Body of pancreas (tissue), 4 donors: ENCODE measurements around the gene CEP170B. TPM values are rescaled to one million over a fixed set of nuclear protein-coding genes. Genes with fewer than 3 reads are reported as not detected.
"Not testable (repeated sequence)": the region's sequence is repeated elsewhere in the genome, so short reads cannot be mapped to it uniquely, and the experiment has no call there.

Experiments
- ATAC-seq: fragments of 150-250 bp; one replicate; pipeline ENCODE4 v1.9.1; 2016
- DNase-seq, 4 donors: peaks; one replicate each; pipeline ENCODE4 v3.0.0-alpha.2; 2019
- H3K27ac ChIP-seq, 4 donors: fragments of 200-600 bp; sonication (generic); 1 replicate in 3 of 4; 2 replicates in 1 of 4; pipeline versions ENCODE4 v1.5.1 to v1.6.1; 2016 to 2019; ENCODE audit warnings: mild to moderate bottlenecking in 1 of 4, mixed read lengths in 1 of 4, moderate library complexity in 1 of 4
- H3K27me3 ChIP-seq, 2 donors: fragments of 200-600 bp; sonication (generic); one replicate each; pipeline ENCODE4 v1.6.0; 2016; ENCODE audit warnings: mild to moderate bottlenecking in 1 of 2
- H3K36me3 ChIP-seq, 2 donors: fragments of 200-600 bp; sonication (generic); replicated peaks in 1 of 2; 2 replicates each; pipeline ENCODE4 v1.5.1; 2016; ENCODE audit warnings: low read depth in 2 of 2; ENCODE audit not compliant: insufficient read depth in 1 of 2
- H3K4me1 ChIP-seq: fragments of 200-600 bp; sonication (generic); one replicate; pipeline ENCODE4 v1.6.0; 2016
- H3K4me3 ChIP-seq, 2 donors: fragments of 200-600 bp; sonication (generic); 1 replicate in 1 of 2; 2 replicates in 1 of 2; pipeline ENCODE4 v1.5.1; 2016 to 2019
- H3K9me3 ChIP-seq, 3 donors: fragments of 200-600 bp; sonication (generic); 1 replicate in 2 of 3; 2 replicates in 1 of 3; pipeline ENCODE4 v1.5.1; 2016
- POLR2A ChIP-seq, 3 donors: fragments of 450-650 bp; IDR thresholded peaks; one replicate each; pipeline ENCODE4 v1.6.1; 2016; ENCODE audit warnings: antibody characterized with exemption in 3 of 3, mild to moderate bottlenecking in 2 of 3
- WGBS, 2 donors: methylation state at CpG; one replicate each; pipeline ENCODE4 v1.1.5; 2017; 5-methylcytosine and 5-hydroxymethylcytosine counted together
- intact Hi-C: fragments of 100-400 bp; cut with DNase I; formaldehyde crosslinking; loops from one replicate; pipeline ENCODE4 v1.15.1; 2023
- total RNA-seq, 2 donors: library from RNA; depleted of rRNA; stranded (reverse); fragments of >200 nt; gene quantifications; one replicate each; pipeline ENCODE4 v1.1.0, GENCODE V29; 2016
- TF ChIP-seq, protein P1 (sequence below), 7 experiments: fragments of 450-650 bp in 4 of 7; fragments of 200-600 bp in 3 of 7; sonication (generic) in 3 of 7; IDR thresholded peaks; one replicate each; pipeline ENCODE4 v1.5.1; 2016 to 2019; ENCODE audit warnings: antibody characterized with exemption in 7 of 7

The CEP170B gene
- total RNA-seq, 2 donors from 2014 or later = 23.6 to 41.9 TPM

DNA sequence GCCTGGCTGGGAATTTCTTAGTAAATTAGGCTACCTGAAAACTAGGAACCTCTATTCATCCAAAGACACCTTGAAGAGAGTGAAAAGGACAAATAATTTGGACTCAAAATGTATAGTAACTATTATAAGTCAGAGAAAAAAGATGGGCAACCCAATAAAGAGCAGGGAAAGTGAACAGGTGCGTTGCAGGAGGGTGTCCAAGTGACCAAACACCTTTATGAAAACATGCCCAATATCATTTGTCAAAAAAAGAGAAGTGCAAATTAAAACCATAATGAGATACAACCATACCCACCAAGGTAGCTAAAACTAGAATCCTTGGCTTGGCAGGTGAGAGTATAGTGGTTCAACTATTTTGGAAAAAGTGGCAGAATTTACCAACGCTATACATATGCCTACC, 34.7 kb downstream of the CEP170B start:
- Histone ChIP-seq H3K4me3 (no peak overlapping the region), H3K9me3 (no peaks in the 10 kb centered on the region), H3K36me3 (no peaks in the 10 kb centered on the region), H3K27me3 (no peaks in the 10 kb centered on the region), H3K4me1 (peaks cover 25% of the 10 kb centered on the region), H3K27ac (no peak overlapping the region)
- ATAC-seq (no peak), DNase-seq (peak in 3 of 4 donors; percentile 32 to 83 (median 37))
- intact Hi-C loops = no loop called here
- TF ChIP-seq, protein P1, sequence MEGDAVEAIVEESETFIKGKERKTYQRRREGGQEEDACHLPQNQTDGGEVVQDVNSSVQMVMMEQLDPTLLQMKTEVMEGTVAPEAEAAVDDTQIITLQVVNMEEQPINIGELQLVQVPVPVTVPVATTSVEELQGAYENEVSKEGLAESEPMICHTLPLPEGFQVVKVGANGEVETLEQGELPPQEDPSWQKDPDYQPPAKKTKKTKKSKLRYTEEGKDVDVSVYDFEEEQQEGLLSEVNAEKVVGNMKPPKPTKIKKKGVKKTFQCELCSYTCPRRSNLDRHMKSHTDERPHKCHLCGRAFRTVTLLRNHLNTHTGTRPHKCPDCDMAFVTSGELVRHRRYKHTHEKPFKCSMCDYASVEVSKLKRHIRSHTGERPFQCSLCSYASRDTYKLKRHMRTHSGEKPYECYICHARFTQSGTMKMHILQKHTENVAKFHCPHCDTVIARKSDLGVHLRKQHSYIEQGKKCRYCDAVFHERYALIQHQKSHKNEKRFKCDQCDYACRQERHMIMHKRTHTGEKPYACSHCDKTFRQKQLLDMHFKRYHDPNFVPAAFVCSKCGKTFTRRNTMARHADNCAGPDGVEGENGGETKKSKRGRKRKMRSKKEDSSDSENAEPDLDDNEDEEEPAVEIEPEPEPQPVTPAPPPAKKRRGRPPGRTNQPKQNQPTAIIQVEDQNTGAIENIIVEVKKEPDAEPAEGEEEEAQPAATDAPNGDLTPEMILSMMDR (IDR thresholded peaks at IDR 0.05) = no peak
- TF ChIP-seq POLR2A (IDR thresholded peaks at IDR 0.05) = no peak
- 22 to 23% methylated on average over 2 of the region's 2 CpGs for WGBS, 2 donors

DNA sequence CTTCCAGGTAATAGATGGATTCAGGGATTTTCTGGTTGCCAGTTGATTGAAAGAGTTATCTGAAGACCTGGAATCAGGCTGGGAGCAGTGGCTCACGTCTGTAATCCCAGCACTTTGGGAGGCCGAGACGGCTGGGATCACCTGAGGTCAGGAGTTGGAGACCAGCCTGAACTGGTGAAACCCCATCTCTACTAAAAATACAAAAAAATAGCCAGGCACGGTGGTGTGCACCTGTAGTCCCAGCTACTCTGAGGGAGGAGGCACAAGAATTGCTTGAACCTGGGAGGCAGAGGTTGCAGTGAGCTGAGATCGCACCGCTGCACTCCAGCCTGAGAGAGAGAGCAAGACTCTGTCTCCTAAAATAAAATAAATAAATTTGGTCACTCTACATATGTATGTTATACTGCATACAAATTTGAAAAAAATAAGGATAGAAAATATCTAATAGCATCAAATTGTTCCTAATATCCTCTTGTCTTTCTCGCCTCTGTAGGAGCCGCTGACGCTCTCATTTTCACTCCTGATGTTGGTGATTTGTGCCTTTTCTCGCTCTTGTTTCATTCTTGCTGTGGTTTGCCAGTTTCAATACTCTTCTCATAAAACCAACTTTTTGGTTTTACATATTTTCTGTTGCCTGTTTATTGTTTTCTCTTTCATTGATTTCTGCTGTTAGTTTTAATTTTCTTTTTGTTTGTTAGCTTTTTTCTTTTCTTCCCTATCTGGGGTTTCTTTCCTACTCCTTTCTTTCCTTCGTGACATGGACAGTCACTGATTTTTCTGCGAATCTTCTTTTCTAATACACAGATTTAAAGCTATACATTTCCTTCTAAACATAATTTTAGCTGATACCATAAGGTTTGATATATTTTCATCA, 35.8 kb downstream of the CEP170B start:
- H3K9me3 ChIP-seq = no peaks in the 10 kb centered on the region
- H3K27ac ChIP-seq = no peak overlapping the region
- H3K4me3 ChIP-seq = no peak overlapping the region
- no peaks in the 10 kb centered on the region for H3K27me3 ChIP-seq
- H3K4me1 ChIP-seq = peaks cover 14% of the 10 kb centered on the region
- DNase-seq (no peak), ATAC-seq (no peak)
- 88 to 93% methylated on average over 12 of the region's 12 CpGs for WGBS, 2 donors
- intact Hi-C loops = no loop called here
- TF ChIP-seq, protein P1 (IDR thresholded peaks at IDR 0.05) = no peak
- TF ChIP-seq POLR2A (IDR thresholded peaks at IDR 0.05) = no peak
- H3K36me3 ChIP-seq = no peaks in the 10 kb centered on the region

DNA sequence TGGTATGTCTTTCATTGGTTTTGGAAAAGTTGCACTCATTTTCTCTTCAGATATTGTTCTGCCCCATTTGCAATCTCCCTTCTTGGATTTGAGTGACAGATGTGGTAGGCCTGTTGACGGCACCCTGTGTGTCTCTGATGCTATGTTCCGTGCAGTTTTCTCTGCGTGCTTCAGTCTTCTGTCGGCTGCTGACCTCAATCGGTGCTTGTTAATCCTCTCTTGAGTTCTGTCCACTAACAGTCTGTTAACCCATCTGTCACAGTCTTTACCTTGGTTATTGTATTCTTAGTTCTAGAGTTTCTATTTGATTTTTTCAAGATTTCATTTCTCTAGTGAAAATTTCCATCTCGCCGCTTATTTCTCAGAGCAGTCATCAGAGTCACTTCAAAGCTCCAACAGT, 38.9 kb downstream of the CEP170B start:
- Histone ChIP-seq H3K4me3 (no peak overlapping the region), H3K9me3 (no peaks in the 10 kb centered on the region), H3K4me1 (no peaks in the 10 kb centered on the region), H3K27me3 (no peaks in the 10 kb centered on the region), H3K36me3 (no peaks in the 10 kb centered on the region), H3K27ac (no peak overlapping the region)
- ATAC-seq (no peak), DNase-seq (no peak)
- intact Hi-C loops = no loop called here
- 96 to 97% methylated on average over 7 of the region's 7 CpGs for WGBS, 2 donors
- TF ChIP-seq, protein P1 (IDR thresholded peaks at IDR 0.05) = no peak
- TF ChIP-seq POLR2A (IDR thresholded peaks at IDR 0.05) = no peak

DNA sequence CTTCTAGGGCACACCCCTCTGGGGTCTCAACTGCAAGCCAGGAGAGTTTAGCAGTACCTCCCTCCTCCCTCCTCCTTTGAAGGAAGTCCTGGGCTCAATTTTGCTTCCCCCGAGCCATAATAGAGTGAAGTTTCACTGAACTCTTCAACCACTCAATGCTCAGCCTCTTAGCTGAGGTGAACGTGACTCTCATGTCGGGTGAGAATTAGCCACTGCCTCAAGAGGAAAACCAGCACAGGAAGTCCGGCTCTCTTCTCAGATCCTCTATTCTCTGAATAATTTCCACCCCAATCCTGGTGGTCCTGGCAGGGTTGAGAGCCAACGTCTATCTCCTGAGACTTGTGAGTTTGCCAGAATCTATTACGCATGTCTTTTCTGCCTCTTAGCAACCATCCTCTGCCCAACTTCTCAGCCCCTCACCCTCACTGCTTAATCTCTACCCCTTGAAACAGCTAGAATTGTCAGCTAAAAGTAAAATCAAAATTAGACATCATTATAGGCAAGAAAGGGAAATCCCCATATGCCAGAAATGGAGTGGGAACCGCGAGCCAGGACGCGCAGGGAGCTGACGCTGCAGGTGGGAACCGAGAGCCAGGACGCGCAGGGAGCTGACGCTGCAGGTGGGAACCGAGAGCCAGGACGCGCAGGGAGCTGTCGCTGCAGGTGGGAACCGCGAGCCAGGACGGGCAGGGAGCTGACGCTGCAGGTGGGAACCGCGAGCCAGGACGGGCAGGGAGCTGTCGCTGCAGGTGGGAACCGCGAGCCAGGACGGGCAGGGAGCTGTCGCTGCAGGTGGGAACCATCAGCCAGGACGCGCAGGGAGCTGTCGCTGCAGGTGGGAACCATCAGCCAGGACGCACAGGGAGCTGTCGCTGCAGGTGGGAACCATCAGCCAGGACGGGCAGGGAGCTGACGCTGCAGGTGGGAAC, 39.8 kb downstream of the CEP170B start:
- intact Hi-C loops, H3K9me3 ChIP-seq, DNase-seq, H3K27me3 ChIP-seq, H3K4me1 ChIP-seq, ATAC-seq, H3K36me3 ChIP-seq, H3K4me3 ChIP-seq, H3K27ac ChIP-seq: not testable (repeated sequence)
- WGBS, 2 donors = 65 to 69% methylated on average over 33 to 38 of the region's 38 CpGs

DNA sequence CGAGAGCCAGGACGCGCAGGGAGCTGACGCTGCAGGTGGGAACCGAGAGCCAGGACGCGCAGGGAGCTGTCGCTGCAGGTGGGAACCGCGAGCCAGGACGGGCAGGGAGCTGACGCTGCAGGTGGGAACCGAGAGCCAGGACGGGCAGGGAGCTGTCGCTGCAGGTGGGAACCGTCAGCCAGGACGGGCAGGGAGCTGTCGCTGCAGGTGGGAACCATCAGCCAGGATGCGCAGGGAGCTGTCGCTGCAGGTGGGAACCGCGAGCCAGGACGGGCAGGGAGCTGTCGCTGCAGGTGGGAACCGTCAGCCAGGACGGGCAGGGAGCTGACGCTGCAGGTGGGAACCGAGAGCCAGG, 40.5 kb downstream of the CEP170B start:
- H3K9me3 ChIP-seq, H3K36me3 ChIP-seq, H3K27me3 ChIP-seq, ATAC-seq, intact Hi-C loops, DNase-seq, H3K27ac ChIP-seq, H3K4me3 ChIP-seq, H3K4me1 ChIP-seq: not testable (repeated sequence)
- WGBS, 2 donors = 66 to 84% methylated on average over 15 to 28 of the region's 28 CpGs
